ENCODE data around the gene SCYGR5.

DNA sequence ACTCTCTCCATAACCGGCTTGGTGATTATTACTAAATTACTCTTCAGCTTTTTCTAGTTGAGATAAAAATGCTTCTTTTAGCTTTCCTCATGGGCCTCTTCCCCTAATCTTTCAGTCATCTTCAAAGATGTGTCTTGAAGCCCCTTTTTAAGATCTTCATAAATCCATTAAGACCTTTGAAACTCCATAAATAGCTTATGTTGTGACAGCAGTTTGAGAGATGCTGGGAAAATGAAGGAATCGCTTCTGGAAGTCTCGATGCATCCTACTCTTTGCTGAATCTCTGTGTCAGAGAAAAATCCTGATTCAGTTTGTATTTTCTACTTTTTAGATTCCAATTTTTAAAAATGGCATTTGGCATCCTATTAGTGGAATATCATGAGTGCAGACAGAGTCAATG is 36.3 kb upstream of the SCYGR5 start:
- TF ChIP-seq, protein P1, sequence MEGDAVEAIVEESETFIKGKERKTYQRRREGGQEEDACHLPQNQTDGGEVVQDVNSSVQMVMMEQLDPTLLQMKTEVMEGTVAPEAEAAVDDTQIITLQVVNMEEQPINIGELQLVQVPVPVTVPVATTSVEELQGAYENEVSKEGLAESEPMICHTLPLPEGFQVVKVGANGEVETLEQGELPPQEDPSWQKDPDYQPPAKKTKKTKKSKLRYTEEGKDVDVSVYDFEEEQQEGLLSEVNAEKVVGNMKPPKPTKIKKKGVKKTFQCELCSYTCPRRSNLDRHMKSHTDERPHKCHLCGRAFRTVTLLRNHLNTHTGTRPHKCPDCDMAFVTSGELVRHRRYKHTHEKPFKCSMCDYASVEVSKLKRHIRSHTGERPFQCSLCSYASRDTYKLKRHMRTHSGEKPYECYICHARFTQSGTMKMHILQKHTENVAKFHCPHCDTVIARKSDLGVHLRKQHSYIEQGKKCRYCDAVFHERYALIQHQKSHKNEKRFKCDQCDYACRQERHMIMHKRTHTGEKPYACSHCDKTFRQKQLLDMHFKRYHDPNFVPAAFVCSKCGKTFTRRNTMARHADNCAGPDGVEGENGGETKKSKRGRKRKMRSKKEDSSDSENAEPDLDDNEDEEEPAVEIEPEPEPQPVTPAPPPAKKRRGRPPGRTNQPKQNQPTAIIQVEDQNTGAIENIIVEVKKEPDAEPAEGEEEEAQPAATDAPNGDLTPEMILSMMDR (conservative IDR thresholded peaks at IDR 0.05) = no peak
- no peak for TF ChIP-seq EZH2 (IDR thresholded peaks at IDR 0.05; ENCODE audit: low read depth)
